HG03039 (cell line): ENCODE results near the gene NFATC4.

Source experiments
- ATAC-seq: cut with Tn5 transposase; IDR thresholded peaks from one replicate; pipeline ENCODE4 v1.9.1; 2021; ENCODE audit warnings: mild to moderate bottlenecking, moderate library complexity; ENCODE audit not compliant: unreplicated experiment

The NFATC4 gene

DNA sequence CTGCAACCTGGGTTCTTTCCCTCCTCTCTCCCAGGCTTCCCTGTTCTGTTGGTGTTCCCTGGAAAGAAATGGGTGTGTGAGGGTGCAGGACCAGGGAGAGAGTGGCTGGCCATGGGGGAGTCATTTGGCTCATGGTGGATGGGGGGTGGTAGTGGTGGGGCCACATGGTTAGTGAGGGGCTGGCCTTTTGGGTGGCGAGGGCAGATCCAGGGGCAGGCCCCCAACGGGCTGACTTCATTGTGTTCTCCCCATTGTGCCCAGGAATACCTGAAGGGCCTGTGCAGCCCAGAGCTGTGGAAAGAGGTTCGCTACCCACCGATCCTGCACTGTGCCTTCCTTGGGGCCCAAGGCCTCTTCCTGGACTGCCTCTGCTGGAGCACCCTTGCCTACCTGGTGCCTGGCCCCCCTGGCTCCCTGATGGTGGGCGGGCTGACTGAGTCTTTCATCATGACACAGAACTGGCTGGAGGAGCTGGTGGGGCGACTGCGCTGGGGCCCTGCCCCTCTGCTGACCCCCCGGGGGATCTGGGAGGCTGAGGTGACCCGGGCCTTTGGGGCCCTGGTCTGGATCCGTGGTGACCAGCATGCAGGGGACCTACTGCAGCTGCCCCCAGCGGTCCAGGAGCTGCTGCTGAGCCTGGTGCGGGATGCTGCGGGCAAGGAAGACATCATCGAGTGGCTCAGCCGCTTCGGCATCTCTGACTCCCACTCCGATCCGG lies 39.8 kb downstream of the NFATC4 start:
- no peak for ATAC-seq

DNA sequence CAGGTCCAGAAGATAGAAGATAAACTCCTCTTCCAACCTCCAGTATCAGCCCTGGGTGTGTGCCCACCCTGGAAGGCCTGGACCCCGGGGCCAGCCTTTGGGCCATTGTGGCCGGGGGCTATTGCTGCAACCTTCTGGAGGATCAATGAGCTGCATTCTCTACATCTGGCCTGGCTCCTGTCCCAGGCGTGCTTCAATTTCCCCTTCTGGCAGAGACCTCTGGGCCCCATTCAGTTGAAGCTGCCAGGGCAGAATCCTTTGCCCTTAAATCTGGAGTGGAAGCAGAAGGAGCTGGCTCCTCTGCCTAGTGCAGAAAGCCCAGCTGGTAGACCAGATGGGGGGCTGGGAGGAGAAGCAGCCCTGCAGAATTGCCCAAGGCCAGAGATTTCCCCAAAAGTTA lies 40.8 kb downstream of the NFATC4 start:
- no peak for ATAC-seq

DNA sequence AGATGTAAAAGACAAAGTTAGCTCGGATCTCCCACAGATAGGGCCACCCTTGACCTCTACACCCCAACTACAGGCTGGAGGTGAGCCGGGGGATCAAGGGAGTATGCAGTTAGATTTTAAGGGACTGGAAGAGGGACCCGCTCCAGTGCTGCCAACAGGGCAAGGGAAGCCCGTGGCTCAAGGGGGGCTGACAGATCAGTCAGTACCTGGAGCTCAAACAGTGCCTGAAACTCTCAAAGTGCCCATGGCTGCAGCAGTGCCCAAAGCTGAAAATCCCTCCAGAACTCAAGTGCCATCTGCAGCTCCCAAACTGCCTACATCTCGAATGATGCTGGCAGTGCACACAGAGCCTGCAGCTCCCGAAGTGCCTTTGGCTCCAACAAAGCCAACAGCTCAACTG lies 41.2 kb downstream of the NFATC4 start:
- ATAC-seq: no peak

DNA sequence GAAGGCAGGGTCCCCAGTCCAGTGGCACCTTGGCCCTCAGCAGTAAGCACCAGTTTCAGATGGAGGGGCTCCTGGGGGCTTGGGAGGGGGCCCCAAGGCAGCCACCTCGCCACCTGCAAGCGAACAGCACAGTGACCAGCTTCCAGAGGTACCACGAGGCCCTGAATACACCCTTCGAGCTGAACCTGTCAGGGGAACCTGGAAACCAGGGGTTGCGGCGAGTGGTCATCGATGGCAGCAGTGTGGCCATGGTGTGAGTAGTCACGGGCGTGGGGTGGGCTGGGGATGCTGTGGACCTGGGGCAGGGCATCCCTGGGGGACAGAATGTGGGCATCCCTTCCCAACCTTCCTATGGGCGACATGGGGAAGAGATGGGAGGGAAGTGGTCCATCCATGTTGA lies 42.0 kb downstream of the NFATC4 start:
- no peak for ATAC-seq

DNA sequence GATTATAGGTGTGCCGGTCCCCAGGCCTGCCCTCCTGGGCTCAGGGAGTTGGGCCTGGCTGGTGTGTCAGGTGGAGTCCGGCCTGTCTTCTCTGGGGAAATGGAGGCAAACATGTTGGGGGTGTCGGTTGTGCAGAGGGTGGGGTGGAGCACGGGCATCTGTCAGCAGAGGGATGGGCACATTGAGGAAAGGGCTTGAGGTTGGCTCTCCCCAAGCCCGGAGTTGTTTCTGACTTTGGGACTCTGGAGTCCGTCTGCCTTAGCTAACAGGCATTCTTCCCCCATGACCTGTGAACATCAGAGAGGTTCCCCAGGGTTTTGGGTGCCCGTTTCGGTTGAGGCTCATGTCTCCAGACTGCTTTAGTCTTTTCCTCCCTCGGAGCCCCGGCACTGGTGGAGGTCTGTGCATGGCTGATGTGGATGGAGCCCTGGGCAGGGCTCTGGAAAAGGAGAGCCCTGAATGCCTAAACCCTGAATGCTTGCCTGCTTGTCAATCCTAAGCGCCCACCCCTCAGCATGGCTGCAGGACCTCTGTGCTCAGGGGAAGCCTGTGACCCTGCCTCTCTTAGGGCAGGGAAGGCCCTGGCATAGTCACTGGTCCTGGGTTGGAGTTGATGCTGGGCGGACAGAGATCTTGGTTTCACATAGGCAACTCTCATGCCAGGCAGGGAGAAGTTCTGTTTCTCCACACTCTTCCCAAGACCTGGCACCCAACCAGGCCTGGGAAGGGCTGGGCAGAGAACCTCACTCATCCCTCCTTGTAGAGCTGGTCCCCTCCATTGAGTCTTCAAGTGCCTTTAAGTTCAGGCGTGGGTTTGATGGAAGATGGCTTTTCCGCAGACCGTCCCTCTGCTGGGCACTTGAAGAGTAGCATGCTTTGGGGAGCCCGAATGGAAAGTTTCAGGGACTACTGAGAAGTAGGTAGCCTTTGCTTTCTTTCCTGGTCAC lies 43.7 kb downstream of the NFATC4 start:
- no peak for ATAC-seq

DNA sequence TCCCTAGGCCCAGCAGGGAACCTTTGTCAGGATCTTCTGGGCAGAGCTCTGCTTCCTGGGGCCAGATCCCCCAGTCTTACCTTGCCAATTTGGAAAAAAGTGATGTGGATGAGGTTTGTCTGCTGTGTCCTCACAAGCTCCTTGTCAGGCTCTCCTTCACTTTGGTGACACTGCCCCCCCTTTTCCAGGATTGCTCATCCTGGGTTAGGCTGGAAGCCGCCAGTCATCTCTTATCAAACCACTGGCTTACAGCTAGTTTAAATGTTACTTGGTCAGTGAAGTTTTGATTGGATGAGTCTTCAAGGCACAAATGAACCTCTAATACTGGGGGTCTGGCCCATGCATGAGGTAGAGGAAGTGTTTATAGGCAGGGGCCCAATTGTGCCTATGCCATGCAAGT lies 46.1 kb downstream of the NFATC4 start:
- ATAC-seq: no peak

DNA sequence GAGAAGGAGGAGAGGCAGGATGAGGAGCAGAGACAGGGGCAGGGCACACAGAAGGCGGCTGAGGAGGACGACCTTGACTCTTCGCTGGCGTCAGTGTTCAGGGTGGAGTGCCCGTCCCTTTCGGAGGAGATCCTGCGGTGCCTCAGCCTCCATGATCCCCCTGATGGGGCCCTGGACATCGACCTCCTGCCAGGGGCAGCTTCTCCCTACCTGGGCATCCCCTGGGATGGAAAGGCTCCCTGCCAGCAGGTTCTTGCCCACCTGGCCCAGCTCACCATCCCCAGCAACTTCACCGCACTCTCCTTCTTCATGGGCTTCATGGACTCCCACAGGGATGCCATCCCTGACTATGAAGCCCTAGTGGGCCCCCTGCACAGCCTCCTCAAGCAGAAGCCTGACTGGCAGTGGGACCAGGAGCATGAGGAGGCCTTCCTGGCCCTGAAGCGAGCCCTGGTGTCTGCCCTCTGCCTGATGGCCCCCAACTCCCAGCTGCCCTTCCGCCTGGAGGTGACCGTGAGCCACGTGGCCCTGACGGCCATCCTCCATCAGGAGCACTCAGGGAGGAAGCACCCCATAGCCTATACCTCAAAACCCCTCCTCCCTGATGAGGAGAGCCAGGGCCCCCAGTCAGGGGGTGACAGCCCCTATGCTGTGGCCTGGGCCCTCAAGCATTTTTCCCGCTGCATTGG lies 46.9 kb downstream of the NFATC4 start:
- ATAC-seq: no peak

DNA sequence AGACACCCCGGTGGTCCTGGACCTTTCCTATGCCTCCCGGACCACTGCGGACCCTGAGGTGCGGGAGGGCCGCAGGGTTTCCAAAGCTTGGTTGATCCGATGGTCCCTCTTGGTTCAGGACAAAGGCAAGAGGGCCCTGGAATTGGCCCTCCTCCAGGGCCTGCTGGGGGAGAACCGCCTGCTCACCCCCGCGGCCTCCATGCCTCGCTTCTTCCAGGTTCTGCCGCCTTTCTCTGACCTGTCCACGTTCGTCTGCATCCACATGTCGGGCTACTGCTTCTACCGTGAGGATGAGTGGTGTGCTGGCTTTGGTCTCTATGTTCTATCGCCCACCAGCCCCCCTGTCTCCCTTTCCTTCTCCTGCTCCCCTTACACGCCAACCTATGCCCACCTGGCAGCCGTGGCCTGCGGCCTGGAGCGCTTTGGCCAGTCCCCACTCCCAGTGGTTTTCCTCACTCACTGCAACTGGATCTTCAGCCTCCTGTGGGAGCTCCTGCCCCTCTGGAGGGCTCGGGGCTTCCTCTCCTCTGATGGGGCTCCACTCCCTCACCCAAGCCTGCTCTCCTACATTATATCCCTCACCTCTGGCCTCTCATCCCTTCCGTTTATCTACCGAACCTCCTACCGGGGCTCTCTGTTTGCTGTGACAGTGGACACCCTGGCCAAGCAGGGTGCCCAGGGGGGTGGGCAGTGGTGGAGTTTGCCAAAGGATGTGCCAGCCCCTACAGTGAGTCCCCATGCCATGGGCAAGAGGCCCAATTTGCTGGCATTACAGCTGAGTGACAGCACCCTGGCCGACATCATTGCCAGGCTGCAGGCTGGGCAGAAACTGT lies 47.7 kb downstream of the NFATC4 start:
- no peak for ATAC-seq

DNA sequence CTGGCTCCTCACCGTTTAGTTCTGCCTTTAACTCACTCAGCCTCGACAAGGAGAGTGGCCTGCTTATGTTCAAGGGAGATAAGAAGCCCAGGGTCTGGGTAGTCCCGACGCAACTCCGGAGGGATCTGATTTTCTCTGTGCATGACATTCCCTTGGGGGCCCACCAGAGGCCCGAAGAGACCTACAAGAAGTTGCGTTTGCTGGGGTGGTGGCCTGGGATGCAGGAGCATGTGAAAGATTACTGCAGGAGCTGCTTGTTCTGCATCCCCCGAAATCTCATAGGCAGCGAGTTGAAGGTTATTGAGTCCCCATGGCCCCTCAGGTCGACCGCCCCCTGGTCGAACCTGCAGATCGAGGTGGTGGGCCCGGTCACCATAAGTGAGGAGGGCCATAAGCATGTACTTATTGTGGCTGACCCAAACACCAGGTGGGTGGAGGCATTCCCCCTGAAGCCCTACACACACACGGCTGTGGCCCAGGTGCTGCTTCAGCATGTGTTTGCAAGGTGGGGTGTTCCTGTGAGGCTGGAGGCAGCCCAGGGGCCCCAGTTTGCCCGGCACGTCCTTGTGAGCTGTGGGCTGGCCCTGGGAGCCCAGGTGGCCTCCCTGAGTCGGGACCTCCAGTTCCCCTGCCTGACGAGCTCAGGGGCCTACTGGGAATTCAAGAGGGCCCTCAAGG lies 48.4 kb downstream of the NFATC4 start:
- no peak for ATAC-seq

DNA sequence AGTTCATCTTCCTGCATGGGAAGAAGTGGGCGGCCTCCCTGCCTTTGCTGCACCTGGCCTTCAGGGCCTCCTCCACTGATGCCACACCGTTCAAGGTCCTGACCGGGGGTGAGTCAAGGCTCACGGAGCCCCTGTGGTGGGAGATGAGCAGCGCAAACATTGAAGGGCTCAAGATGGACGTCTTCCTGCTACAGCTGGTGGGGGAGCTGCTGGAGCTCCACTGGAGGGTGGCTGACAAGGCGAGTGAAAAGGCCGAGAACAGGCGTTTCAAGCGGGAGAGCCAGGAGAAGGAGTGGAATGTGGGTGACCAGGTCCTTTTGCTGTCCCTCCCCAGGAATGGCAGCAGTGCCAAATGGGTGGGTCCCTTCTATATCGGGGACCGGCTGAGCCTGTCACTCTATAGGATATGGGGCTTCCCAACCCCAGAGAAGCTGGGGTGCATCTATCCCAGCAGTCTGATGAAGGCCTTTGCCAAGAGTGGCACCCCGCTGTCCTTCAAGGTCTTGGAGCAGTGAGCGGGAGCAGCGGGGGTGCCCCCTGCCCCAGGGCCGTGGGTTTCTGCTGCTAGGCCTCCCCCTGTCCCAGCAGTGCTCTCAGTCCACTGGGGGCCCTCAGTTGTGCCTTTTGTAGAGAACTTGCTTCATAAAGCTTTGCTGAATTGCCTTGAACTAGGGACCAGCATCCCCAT lies 49.1 kb downstream of the NFATC4 start:
- no peak for ATAC-seq

DNA sequence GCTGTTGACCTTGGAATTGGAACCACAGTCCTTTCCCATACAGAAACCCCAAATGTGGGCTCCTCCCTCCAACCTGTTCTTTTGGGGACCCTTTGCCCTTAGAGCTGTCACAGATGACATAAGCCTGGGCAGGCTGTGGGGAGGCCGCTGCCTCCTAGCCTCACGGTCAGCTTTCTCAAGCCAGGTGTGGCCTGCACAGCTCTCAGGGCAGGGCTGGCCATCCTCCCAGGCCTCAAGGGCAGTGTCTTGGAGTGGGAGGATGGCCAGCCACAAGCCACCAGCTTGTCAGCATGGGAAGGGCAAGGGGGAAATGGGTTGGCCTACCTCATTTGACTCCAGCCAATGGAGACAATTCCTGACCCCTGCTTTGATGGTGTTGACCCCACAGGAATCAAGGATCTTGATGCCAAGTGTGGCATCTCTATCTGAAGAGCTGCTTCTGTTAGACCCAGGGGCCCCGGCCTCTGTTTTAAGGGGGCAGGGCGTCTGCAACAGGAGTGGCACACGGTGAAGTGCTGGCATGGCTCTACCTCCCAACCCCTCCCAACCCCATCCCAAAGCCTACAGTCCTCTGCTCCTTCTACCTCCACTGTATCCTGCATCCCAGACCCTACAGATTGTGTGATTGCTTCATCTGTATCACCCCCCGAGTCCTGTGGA lies 50.0 kb downstream of the NFATC4 start:
- ATAC-seq: no peak

DNA sequence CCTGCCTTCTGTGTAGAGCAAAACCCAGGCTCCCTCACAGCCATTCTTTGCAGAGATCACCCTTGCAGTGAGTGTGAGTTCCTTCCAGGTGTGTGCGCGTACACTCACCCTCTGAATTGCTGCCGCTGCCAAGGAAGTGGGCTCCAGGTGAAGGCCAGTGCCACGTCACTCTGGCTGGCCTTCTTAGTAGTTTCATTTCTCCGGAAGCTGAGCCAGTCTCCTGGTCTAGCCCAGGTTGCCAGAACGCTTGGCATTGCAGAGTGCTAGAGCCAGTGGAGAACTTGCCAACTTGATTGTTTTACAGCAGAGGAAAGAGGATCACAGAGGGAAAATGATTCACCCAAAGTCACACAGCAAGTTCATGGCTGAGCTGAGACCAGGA lies 50.5 kb downstream of the NFATC4 start:
- no peak for ATAC-seq

DNA sequence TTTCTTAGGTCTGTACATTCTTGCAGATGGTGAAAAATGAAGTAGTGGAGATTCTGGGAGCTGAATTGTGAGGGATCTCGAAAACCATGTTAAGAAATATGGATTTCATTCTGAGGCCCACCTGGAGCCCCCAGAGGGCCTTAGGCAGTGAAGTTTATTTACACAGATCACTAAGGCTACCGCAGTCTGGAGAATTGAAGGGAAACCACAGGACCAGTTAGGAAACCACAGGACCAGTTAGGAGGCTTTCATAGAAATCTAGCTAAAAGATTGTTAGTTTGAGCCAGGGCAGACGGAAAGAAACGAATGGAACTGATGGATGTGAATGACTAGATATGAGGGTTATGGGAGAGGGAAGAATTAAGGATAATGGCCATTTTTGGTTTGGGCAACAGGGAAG lies 54.3 kb downstream of the NFATC4 start:
- ATAC-seq: no peak

DNA sequence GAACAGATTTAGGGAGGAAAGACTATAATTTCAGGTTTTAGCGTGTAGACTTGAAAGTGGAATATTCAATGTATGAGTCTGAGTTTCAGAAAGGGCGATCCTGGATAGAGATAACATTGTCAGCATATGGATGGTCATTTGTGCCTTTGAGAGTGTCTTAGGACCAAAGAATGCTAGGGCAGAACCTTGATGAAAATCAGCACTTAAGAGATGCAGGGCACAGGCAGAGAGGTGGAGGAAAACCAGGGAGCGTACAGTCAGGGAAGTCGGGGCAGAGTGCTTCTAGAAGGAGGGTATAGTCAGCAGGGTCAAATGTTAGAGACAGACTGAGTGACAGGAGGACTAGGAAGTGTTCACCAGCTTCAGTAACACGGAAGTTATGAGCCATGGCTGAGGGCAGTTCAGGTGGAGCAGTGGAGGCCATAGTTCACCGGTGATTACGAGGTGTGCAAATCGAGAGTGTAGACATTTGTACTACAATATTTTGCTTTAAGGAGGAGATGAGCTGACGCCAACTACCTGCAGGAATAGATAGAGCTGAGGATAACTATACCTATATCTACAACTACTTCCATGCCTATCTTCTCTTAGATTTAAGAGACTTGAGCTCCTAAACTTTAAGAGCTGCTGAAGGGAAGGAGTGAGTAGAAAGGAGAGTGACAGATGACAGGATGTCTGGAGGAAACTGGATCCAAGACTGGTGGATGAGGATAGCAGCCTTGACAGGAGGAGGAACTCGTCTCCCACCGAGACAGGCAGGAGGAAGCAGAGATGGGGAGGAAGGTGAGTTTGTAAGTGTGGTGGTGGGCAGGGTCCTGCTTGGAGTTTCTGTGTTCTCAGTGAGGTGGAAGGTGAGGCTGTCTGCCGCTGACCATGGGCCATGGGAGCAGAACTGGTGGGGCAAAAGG lies 55.0 kb downstream of the NFATC4 start:
- ATAC-seq: no peak

DNA sequence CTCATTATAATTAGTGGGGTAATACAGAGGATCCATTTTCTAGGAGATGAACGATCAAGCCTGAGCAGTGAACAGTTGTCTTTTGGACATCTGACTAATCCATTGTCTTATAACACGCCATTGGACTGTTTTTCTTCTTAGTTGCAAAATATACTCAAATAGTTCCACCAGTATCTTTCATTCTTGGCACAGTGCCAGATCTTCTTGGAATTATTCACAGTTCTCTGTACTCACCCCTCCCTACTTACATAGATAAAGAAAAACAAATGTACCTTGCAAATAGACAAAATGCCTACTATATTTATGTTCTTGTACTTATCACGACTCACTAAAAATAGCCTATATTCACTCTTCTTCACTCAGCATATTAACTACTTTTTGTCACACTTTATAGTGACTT lies 57.7 kb downstream of the NFATC4 start:
- ATAC-seq: no peak

DNA sequence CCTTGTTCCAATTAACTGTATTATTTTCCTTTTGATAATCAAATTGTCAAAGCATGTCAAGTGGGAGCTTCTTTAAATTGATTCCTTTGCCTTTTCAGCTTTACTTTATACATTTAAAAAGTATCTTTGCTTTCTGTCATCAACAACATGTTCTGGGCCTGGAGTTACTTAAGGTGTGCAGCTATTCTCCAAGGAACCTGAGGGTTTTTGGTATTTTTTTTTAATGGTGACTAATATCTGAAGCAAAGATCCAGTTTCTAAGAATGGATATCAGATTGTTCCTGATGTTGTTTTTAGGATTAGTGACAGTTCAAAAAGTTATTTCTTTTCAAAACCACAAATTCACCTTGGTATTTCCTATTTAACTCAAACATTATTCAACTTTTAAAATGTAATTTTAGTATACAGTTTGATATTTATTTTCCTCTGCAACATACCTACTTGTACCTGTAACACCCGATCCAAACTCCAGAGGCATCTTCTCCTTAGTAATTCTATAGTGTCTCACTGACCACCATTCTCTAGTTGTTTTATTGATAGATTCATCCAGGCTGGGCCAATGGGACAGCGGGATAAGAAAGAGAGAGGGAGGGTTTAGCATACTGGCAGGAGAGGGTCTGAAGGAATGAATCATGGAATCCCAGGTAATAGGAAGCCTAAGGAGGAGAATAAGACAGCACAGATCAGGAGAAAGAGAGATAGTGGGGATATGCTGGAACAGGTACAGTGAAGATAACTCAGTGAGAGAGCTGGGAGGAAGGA lies 58.3 kb downstream of the NFATC4 start:
- no peak for ATAC-seq

DNA sequence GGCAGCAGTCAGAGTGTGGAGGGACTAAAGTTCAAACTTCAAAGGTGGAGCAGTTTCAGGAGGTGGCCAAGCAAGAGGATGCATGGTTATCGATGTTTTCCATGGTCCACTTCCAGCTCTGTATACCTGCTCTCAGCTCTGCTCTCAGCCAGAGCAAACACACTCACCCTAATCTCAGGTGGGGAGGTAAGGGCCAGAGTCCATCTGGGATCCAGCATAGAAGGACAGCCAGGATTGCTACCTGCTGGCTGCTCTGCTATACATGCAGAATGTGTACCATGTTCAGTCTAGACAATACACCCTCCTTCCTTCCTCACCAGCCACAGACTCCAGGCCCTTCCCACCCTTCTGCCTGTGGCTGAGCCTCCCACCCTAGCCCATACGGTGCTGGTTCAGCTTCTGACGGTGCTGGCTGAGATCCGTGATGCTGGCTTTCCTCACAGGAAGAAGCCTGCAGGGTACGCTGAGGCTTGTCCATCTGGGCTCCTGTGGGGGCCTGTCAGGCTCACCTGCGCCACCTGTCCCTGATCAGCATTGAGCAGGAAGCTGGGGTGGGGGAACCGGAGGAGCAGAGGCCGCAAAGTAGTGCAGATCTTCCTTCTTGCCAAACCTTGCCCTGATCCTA lies 59.0 kb downstream of the NFATC4 start:
- ATAC-seq: no peak
